Fibroblast of the conjunctiva (primary cell): ENCODE measurements around the gene STK16.

Experiments
- DNase-seq: peaks from one replicate; pipeline ENCODE4 v3.0.0-alpha.2; 2010; ENCODE audit warnings: low read depth

The STK16 gene

DNA sequence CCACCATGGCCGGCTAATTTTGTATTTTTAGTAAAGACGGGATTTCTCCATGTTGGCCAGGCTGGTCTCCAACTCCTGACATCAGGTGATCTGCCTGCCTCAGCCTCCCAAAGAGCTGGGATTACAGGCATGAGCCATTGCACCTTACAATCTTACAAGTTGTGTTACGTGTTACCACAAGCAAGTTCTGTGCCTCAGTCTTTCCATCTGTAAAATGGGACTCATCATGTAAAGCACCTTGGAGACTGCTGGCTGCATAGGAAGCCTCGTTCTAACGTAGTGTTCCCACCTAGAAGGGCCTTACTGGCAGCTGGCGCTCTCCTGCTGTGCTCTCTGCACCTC lies 43.9 kb downstream of the STK16 start:
- no peak for DNase-seq

DNA sequence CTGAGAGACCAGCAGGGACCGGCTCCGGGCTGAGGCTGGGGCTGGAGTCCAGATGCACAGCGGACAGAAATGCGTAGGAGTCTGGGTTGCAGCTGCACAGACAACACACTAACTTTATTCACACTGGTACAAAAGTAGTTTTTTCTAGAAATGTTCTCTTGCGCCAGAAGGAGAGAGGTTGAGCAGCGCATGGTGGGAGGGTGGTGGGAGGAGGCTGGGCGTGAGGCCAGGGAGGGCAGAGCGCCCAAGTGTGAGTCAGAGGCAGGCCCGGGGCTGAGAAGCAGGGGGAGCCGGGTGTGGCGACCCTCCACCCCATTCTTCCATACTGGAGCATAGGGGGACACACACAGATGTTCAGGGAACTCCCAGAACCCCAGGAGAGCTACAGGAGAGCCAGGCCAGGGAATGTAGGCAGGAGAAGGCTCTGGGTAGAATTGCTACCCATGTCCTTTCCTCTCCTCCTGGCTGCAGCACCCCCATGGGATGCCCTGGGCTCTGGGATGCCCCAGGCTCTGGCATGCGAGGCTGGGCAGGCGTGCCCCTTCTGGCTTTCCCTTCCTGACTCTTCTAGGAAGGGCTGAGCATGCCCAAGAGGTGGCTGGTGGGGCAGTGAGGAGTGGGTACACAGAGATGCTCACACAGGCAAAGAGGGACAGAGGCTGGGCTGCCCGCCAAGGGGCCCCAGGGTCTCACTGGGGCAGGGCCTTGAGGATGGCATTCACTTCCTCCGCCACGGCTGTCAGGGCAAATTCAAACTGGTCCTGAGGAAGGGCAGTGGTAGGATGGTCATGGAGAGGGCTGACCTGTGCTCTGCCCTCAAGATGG lies 44.5 kb downstream of the STK16 start:
- DNase-seq = peak; percentile 92

DNA sequence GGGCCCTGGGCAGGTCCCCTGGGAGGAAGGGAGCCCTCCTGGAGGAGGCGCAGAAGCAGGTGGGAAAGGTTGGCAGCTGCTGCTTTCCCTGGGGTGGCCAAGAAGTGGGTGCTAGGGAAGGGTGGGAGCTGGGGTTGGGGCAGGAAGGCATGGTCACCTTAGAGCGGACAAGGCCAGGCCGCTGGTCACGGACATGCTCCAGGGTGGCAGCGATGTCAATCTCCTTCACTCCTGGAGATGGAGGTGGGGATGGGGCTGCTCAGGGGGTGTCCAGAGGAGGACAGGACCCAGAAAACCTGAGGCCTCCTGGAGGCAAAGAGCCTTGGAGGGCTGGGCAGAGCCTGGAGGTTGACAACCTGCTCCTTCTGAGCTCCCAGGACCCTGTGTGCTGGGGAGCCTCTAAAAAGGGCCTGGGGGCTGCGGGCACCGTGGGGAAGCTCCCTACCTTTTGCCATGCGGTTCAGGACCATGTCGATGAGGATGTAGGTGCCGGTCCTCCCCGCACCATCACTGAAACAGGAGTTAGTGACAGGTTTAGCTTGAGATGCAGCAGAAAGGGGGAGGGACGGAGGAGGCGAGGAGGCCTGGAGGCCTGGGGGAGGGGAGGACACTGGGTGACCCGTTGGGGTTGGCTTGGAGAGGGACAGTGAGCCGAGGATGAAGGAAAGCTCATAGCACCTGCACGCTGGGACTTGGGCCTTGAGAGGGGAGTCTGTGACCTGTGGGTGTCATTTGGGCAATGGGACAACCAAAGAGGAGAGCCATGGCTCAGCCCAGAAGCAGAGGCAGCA lies 45.3 kb downstream of the STK16 start:
- no peak for DNase-seq

DNA sequence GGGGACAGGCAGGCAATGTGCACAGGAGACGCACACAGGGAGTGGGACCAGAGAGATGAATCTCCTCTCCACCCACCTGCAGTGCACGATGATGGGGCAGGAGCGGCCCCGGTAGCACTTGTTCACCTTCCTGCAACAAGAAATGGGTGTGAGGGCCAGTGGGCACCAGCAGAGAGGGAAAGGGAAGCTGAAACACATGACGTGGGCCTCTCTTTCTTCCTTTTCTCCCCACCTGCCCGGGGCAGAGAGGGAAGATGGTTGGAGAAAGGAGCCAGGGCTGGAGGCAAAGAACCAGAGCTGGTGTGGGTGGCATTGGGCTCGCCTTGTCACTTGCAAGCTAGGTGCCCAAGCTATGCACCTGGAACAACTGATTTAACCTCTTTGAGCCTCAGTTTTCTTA lies 46.1 kb downstream of the STK16 start:
- no peak for DNase-seq

DNA sequence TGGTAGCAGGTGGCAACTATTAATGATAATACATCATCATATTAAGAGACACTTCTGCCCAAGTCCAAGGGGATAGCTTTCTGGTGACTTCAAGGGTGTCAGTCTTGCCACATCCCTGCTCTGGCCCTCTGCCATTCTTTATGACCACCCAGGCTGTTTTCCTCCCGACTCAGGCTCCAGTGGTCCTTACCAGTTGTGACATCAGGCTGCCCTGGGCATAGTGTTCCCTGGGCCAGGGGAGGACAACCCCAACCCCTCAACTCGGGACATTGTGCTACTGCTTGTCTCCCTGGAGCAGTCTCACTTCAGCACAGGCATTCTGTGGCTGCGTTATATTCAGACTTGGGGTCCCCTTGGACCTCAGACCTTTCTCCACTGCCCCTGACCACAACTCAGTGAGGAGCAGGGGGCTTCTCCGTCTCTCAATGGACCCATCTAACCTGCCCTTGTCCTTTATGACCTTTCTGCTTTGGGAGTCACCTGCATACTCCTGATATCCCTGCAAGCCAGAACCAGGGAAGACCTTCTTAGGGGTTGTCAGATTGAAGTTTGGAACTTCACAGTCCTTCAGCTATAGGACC lies 46.7 kb downstream of the STK16 start:
- no peak for DNase-seq

DNA sequence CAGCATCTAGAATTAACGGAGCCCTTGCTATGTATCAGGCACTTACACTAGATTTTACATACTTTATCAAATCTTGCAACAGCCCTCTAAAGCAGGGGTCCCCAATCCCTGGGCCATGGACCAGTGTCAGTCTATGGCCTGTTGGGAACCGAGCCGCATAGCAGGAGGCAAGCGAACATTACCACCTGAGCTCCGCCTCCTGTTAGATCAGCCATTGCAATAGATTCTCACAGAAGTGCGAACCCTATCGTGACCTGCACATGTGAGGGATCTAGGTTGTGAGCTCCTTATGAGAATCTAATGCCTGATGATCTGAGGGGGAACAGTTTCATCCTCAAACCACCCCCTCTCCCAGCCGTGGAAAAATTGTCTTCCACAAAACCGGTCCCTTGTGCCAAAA lies 47.3 kb downstream of the STK16 start:
- no peak for DNase-seq

DNA sequence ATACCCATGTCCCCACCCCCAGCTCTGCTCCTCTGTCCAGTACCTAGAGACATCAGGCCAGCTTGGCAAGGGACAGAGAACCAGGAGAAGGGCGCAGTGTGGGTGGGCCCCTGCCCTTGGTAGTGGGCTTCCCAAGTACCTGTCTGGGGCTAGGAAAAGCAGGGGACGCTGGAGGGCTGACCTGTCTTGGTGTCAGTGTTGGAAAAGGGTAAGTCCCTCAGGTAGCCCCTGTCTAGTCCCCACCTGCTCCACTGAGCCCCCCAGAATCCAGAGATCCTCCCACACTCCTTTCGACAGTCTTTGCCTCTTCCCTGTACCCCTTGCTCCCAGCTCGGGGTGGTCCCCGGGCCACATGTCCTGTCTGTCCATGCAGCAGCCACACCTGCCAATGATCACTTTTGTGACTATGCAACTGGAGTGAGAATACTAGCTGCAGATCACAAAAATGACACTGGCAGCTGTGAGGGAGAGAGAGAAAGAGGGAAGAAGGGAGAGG lies 48.5 kb downstream of the STK16 start:
- DNase-seq = no peak

DNA sequence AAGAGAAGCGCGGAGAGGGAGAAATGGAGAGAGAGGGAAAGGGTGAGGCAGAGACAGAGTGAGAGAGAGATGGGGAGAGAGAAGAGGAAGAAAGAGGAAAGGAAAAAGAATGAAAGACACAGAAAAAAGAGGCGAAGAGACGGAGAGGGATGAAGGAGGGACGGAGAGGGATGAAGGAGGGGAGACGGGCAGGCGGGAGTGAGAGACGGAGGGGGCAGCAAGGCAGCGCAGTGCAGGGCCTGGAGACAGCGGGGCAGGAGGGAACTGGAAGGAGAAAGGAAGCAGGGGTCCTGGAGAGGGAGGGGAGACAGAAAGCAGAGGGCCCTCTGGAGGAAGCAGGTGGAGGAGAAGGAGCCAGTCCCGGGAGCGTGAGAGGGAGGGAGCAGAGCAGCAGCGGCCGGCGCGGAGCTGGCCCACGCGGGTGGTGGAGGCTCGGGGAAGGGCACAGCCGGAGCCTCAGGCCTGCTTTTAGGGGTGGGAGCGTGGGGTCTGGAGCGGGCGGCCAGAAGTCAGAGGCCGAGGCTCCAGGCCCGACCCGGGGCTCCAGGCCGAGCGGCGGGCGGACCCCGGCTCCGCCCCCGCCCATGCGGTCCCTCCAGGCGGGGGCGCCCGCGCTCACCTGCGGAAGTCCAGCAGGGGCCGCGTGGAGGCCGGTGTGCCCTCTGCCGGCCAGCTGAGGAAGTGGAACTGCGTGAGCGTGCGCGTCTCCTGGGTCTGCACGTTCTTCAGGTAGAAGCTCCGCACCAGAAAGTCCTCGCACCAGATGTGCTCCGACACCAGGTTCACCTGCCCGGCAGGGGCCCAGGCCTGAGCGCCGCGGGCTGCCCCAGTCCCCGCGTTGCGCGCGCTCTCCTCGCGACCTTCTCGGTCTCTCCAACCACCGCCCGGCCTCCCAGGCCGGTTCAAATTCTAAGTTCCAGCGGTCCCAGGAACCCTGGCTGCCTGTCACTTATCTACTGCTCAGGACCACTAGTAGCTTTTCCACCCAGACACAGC lies 49.4 kb downstream of the STK16 start:
- peak; percentile 63 for DNase-seq

DNA sequence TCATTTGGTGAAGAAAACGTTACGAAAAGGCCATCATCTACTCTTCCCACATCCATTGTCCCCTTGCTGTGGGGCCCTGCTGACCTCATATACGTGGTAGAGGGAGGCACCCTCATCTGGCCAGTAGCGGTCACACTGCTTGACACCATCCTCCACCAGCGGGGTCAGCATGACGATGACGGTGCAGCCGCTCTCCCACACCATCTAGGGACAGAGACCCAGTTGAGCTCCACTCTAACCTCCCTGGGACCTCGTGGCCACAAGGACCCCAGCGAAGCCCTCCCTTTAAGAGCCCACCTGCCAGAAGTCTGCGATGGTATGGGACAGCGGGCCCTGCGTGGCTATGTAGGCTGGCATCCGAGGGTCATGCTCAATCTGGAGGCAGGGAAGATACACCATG lies 50.9 kb downstream of the STK16 start:
- no peak for DNase-seq

DNA sequence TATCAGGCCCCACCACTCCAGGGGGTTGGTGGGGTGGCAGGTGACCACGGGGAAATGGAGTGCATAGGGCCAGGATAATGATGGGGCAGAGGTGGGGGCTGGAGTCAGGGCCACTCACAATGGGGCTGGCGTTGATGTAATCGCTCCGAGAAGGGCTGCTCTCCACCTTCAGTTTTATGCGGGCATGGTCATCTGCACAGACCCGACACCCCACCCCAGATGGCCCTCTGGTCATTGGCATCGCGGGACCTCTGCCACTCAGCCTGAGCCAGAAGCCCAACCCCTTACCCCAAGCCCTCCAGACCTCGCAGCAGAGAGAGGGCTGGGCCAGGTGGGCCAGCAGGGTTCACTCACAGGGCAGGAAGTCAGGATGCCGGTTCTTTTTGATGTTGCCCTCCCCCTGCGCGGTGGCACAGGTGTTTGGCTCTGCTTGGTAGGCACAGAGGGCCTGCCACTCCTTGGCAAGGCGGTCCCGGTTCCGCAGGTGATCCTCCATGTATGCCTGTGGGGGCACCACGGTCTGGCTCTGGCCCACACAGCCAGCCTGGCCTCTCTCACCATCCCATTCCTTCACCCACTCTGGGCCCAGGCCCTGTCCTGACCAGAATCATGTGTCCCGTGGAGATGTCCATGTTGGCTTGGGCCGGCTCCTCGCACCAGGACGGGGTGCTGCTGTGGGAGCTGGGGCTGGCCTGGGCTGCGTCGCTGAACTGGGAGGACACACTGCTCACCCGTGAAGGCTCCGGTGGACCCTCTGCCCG lies 51.5 kb downstream of the STK16 start:
- DNase-seq = no peak

DNA sequence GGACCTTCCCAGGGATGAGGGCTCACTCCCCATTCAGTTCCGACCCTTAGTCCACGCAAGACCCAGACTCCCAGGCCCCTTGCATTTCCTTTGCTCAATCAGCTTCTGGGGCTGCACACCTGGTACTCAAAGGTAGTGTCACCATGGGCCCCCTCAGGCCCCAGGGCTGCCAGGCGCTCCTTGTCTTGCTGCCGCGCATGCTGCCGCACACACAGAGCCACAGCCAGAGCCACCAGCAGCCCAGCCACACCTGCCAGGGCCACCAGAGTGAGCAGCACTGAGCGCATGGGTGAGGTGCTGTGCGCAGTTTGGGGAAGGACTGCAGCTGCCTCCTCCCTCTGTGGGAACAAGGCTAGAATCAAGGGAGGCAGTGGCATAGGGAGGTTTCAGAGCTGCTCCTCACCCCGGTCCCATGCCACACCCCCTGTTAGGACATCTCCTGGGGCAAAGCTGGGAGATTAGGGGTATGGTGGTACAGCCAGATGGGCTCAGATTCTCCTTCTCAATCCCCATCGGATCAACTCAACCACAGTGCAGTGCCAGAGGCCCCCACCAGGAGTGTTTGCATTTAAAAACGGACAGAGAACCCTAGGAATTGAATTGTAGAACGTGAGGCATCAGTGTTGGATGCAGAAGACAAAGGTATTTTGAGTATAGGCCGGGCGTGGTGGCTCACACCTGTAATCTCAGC lies 52.6 kb downstream of the STK16 start:
- no peak for DNase-seq

DNA sequence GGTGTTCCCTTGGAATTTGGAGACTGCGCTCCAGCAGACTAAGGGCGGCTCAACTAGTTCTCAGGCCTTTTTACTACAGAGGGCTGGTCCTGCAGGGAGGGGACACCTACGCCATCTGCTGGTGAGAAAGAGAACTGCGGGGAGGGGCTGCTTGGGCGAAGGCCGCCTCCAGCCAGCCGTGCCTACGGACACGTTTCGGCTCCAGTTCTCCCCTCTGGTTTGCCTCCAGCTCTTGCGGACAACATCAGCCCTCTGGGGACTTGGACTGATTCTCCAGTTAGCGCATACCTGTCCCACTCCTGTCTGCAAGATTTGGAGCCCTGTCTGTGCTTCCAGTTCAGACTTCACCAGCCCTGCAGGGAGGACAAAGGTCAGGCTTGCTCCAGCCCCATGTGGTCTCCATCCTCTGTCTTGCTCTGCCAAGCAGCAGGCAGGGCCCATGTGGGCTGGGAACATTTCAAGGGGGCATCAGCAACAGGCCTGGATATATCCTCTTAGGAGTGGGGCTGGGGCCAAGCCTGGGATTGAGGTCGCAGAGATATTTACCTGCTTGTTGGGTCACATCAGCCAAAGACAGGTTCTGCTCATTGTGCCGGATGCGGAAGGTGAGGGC lies 53.6 kb downstream of the STK16 start:
- DNase-seq = peak; percentile 58

DNA sequence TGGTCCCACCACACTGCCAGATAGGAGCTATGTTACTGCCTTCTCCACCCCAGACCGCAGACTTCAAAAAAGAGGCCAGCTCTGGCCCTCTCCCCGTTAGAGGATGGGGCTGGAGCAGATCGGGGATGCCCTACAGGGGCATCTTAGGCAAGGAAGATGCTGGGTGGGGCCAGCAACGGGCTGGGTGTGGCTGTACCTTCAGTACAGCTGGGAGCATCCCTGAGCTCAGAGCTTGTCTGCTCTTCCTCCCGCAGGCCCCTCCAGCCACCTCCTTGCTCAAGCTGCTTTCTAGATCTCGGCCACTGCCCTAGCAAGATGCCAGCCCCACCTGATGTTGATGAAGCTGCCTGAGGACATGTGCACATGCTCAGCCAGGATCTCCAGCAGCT lies 54.1 kb downstream of the STK16 start:
- DNase-seq = no peak
